ENCODE data around the gene MYO5C. TPM values are rescaled to one million over a fixed set of nuclear protein-coding genes. Genes with fewer than 3 reads are reported as not detected.

Gene MYO5C
- total RNA-seq, 1 donor from 2014 or later: 23.0 TPM

DNA sequence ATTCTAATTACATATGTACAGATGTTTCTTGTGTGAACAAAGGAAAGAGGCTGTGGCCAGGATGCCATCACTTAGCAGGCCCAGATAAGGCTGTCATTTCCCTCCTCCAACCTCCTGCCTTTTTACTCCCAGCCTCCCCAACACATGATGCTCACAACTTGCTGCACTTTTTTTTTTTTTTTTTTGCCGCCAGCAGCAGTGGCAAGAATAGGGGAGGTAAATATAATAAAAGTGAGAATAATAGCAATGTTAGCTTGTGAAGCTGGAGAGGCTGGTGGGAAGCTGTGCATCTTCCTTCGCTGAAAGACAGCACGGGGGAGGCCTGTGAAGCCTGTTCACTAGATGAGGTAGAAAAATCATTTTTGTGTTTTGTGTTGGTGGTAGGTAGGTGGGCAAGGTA, 42.5 kb upstream of the MYO5C start:
- TF ChIP-seq, protein P1, sequence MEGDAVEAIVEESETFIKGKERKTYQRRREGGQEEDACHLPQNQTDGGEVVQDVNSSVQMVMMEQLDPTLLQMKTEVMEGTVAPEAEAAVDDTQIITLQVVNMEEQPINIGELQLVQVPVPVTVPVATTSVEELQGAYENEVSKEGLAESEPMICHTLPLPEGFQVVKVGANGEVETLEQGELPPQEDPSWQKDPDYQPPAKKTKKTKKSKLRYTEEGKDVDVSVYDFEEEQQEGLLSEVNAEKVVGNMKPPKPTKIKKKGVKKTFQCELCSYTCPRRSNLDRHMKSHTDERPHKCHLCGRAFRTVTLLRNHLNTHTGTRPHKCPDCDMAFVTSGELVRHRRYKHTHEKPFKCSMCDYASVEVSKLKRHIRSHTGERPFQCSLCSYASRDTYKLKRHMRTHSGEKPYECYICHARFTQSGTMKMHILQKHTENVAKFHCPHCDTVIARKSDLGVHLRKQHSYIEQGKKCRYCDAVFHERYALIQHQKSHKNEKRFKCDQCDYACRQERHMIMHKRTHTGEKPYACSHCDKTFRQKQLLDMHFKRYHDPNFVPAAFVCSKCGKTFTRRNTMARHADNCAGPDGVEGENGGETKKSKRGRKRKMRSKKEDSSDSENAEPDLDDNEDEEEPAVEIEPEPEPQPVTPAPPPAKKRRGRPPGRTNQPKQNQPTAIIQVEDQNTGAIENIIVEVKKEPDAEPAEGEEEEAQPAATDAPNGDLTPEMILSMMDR (IDR thresholded peaks at IDR 0.05; ENCODE audit: unreplicated experiment): no peak
- no peaks in the 10 kb centered on the region for H3K9me3 Mint-ChIP-seq
- no peak overlapping the region for H3K4me3 Mint-ChIP-seq
- no peak overlapping the region for H3K27ac Mint-ChIP-seq
- no peak for DNase-seq (ENCODE audit: low spot score in 2 of 2, unreplicated experiment in 2 of 2)
- H3K4me1 Mint-ChIP-seq: peaks cover 15% of the 10 kb centered on the region
- peaks cover 5% of the 10 kb centered on the region for H3K36me3 Mint-ChIP-seq
- no peaks in the 10 kb centered on the region for H3K27me3 Mint-ChIP-seq (ENCODE audit: low read depth)

DNA sequence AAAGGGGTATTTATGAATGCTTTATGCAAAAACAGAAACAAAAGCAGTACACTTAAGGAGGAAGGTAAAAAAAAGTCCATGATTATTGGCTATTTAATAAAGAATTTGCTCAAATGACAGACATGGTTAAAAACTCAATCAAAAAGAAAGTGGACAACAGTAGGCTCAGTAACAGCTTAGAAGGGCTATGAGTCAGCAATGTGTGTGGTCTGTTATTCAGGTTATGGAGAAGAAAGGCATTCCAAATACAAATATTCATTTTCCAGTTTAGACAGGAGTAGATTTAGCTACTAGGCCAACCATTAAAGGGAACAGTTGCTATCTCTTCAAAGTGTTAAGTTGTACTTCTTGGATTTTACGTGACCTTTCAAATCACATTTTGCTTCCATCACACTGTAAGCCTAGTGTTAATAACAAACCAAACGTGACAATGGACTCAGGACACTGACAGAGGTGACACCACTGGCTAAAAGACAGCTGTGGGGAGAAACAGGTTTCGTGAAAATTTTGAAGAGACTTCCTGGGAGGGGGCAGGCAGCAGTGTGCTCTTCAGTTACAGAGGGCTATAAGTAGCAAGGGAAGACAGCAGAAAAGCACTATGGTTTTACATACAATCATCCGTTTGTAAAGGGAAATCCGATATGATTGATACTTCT, 41.7 kb upstream of the MYO5C start:
- H3K27ac Mint-ChIP-seq: peak overlapping the region; percentile 17
- no peak for DNase-seq (ENCODE audit: low spot score in 2 of 2, unreplicated experiment in 2 of 2)
- no peaks in the 10 kb centered on the region for H3K9me3 Mint-ChIP-seq
- no peaks in the 10 kb centered on the region for H3K27me3 Mint-ChIP-seq (ENCODE audit: low read depth)
- peaks cover 15% of the 10 kb centered on the region for H3K4me1 Mint-ChIP-seq
- H3K36me3 Mint-ChIP-seq: peaks cover 5% of the 10 kb centered on the region
- TF ChIP-seq, protein P1 (IDR thresholded peaks at IDR 0.05; ENCODE audit: unreplicated experiment): no peak
- H3K4me3 Mint-ChIP-seq: no peak overlapping the region

DNA sequence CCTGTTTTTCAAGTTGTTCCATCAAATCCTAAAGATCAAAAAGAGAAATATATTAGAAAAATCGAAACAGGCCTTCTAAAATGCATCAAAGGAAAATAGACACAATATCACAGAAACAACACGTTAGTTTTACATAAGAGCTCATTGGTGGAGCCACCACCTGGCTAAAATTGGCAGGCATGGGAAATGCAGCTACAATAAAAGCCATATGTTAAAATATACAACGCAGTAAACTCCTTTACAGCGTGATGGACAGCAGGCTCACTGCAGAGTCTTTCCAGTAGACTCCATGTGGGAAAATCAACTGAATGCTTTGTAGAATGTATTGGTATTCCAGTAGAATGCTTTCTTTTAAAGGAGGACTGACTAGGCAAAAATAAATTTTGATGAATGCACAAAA, 40.9 kb upstream of the MYO5C start:
- DNase-seq (ENCODE audit: low spot score in 2 of 2, unreplicated experiment in 2 of 2): no peak
- TF ChIP-seq, protein P1 (IDR thresholded peaks at IDR 0.05; ENCODE audit: unreplicated experiment): no peak
- Mint-ChIP-seq H3K4me1 (peaks cover 15% of the 10 kb centered on the region), H3K36me3 (peaks cover 5% of the 10 kb centered on the region), H3K4me3 (no peak overlapping the region), H3K9me3 (no peaks in the 10 kb centered on the region), H3K27me3 (ENCODE audit: low read depth) (no peaks in the 10 kb centered on the region), H3K27ac (no peak overlapping the region)

DNA sequence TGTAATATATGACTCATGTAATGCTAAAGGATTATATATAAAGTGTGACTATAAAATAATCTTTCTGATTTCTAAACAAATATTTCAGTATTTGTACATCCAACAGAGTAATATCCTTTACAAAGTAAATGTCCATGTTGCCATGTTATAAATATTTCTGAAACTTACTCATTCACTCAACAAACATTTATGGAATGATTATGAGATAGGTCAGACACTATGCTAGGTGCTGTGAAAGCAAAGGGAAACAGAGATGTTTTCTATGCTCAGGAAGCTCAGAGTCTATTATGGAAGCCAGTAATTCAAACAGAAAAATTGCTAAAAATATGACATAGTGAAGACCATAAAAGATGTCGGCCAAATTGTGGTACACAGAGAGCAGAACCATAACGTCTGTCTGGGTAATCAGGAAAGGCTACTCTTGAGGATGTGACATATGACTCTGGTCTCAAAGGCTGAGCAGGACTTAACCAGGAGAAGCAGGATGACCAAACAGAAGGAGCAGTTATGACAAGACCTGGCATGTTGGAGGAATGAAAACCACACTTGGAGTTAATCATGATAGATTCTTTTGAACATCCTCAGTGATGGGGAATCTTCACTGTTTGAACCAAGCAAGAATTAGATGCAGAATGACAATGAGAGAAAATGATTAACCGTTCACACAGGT, 39.0 kb upstream of the MYO5C start:
- H3K36me3 Mint-ChIP-seq: peaks cover 5% of the 10 kb centered on the region
- H3K4me3 Mint-ChIP-seq: no peak overlapping the region
- no peaks in the 10 kb centered on the region for H3K9me3 Mint-ChIP-seq
- TF ChIP-seq, protein P1 (IDR thresholded peaks at IDR 0.05; ENCODE audit: unreplicated experiment): no peak
- DNase-seq (ENCODE audit: low spot score in 2 of 2, unreplicated experiment in 2 of 2): no peak
- H3K27me3 Mint-ChIP-seq (ENCODE audit: low read depth): no peaks in the 10 kb centered on the region
- H3K4me1 Mint-ChIP-seq: peaks cover 15% of the 10 kb centered on the region
- H3K27ac Mint-ChIP-seq: no peak overlapping the region

DNA sequence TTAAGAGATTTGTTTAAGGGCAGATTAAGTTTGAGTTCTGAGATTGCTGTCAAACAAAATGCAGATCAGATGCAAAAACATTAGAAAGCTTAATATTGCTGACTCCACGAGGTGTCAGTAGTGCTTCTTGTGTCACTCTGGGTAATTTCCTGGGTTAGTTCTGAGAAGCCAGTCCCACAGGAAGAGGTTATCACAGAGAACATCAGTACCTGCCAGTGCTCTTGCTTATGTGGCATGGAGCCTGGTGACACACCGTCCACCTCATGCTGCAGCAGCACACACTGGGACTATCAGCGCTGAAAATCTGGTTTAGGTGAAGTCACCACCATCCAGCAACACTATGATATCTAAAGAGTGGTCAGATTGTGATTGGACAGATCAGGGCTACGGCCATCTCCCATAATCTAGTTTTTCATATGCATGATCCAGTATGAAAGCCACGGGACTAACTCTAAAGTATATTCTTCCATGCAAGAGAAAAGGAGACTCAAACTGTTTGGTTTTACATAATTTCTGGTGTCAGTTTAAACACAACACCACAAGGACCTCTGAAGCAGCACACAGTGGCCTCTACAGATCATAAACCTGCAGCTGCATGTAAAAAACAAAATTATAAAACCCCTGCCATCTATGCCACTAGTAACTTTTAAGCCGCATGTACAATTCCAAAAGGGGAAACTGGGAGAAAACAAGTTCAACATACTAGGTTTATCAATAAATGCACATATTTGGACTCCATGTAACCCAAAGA, 36.1 kb upstream of the MYO5C start:
- Mint-ChIP-seq H3K27ac (no peak overlapping the region), H3K4me3 (no peak overlapping the region), H3K4me1 (peaks cover under 1% of the 10 kb centered on the region), H3K27me3 (ENCODE audit: low read depth) (no peaks in the 10 kb centered on the region), H3K36me3 (peaks cover 5% of the 10 kb centered on the region), H3K9me3 (no peaks in the 10 kb centered on the region)
- no peak for DNase-seq (ENCODE audit: low spot score in 2 of 2, unreplicated experiment in 2 of 2)
- TF ChIP-seq, protein P1 (IDR thresholded peaks at IDR 0.05; ENCODE audit: unreplicated experiment): no peak
